Islet of Langerhans (tissue), 1 donor: ENCODE results near the gene C5orf22.

Experiments used
- FAIRE-seq: peaks from one replicate; lab custom pipeline; 2011; peaks lifted over from hg19 to GRCh38; lab: Jason Lieb, UNC

C5orf22 gene

GRCh38 chr5:31604644-31605043 is 72.5 kb downstream of the C5orf22 start:
- FAIRE-seq = no peak
